GM18519 (cell line): Measurements from ENCODE around the gene CST9L.

Experiments
- ATAC-seq: cut with Tn5 transposase; IDR thresholded peaks from one replicate; pipeline ENCODE4 v1.9.1; 2021; ENCODE audit warnings: mild to moderate bottlenecking, moderate library complexity; ENCODE audit not compliant: unreplicated experiment, low FRiP score

Gene CST9L

GRCh38 chr20:23514848-23515247 is 53.4 kb downstream of the CST9L start:
- no peak for ATAC-seq
